HFFc6 (cell line): ENCODE measurements around the gene FZR1. TPM values are rescaled to one million over a fixed set of nuclear protein-coding genes. Genes with fewer than 3 reads are reported as not detected.

Experiments
- DNase-seq: peaks from one replicate; pipeline ENCODE4 v3.0.0-alpha.2; 2018
- H3K27ac Mint-ChIP-seq: 2 replicates; pipeline ENCODE4 v1.8.0; 2020; ENCODE audit warnings: mild to moderate bottlenecking, mixed read lengths
- H3K27me3 Mint-ChIP-seq: 2 replicates; pipeline ENCODE4 v1.8.0; 2021; ENCODE audit warnings: mild to moderate bottlenecking, moderate library complexity, mixed read lengths; ENCODE audit not compliant: insufficient read depth
- H3K36me3 Mint-ChIP-seq: 2 replicates; pipeline ENCODE4 v1.8.0; 2021; ENCODE audit warnings: low read depth, mixed read lengths
- H3K4me1 Mint-ChIP-seq: 2 replicates; pipeline ENCODE4 v1.8.0; 2020; ENCODE audit warnings: low read depth, mixed read lengths
- H3K4me3 Mint-ChIP-seq: 2 replicates; pipeline ENCODE4 v1.8.0; 2020; ENCODE audit warnings: mild to moderate bottlenecking, moderate library complexity, mixed read lengths
- H3K9me3 Mint-ChIP-seq: 2 replicates; pipeline ENCODE4 v1.8.0; 2020; ENCODE audit warnings: mild to moderate bottlenecking, mixed read lengths
- total RNA-seq, 6 experiments: library from RNA; stranded (reverse); fragmentation: NEBNext Ultra II Directional; extraction: Animal tissue kit (Norgen Biotek cat#: 25700); gene quantifications; 2 replicates in 1 of 6; 3 replicates in 5 of 6; pipeline ENCODE4 v1.2.3, GENCODE V29; 2021
- TF ChIP-seq, protein P1 (sequence below): fragments of 200-600 bp; sonication (generic); IDR thresholded peaks from 2 replicates; pipeline ENCODE4 v1.5.0; 2021; ENCODE audit warnings: antibody characterized with exemption, mild to moderate bottlenecking

Gene FZR1
- total RNA-seq, 6 experiments from 2014 or later = 43.9 to 56.8 (median 46.0) TPM

DNA sequence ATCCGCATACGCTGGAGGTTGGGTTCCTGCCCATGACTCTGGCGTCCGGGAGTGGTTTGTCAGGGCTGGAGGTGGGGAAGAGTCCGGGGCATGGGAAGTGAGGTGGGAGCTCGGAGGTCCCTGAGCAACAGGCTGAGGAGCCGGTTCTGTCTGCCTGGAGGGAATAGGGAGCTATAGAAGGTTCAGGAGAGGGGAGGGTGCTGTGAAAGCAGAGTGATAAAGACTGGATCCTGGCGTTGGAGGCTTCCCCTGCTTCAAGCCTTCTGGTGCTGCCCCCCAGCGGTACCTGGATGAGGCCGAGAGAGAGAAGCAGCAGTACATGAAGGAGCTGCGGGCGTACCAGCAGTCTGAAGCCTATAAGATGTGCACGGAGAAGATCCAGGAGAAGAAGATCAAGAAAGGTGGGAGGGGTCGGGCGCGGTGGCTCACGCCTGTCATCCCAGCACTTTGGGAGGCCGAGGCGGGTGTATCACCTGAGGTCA, 69.2 kb downstream of the FZR1 start:
- Mint-ChIP-seq H3K27ac (no peak overlapping the region), H3K9me3 (no peaks in the 10 kb centered on the region), H3K27me3 (peaks cover 2% of the 10 kb centered on the region), H3K36me3 (peaks cover 13% of the 10 kb centered on the region), H3K4me3 (no peak overlapping the region; the same call in 1 of the 2 replicates), H3K4me1 (peaks cover 39% of the 10 kb centered on the region)
- no peak for DNase-seq
- TF ChIP-seq, protein P1, sequence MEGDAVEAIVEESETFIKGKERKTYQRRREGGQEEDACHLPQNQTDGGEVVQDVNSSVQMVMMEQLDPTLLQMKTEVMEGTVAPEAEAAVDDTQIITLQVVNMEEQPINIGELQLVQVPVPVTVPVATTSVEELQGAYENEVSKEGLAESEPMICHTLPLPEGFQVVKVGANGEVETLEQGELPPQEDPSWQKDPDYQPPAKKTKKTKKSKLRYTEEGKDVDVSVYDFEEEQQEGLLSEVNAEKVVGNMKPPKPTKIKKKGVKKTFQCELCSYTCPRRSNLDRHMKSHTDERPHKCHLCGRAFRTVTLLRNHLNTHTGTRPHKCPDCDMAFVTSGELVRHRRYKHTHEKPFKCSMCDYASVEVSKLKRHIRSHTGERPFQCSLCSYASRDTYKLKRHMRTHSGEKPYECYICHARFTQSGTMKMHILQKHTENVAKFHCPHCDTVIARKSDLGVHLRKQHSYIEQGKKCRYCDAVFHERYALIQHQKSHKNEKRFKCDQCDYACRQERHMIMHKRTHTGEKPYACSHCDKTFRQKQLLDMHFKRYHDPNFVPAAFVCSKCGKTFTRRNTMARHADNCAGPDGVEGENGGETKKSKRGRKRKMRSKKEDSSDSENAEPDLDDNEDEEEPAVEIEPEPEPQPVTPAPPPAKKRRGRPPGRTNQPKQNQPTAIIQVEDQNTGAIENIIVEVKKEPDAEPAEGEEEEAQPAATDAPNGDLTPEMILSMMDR = peak; percentile 54; the same call in 1 of the 2 replicates

DNA sequence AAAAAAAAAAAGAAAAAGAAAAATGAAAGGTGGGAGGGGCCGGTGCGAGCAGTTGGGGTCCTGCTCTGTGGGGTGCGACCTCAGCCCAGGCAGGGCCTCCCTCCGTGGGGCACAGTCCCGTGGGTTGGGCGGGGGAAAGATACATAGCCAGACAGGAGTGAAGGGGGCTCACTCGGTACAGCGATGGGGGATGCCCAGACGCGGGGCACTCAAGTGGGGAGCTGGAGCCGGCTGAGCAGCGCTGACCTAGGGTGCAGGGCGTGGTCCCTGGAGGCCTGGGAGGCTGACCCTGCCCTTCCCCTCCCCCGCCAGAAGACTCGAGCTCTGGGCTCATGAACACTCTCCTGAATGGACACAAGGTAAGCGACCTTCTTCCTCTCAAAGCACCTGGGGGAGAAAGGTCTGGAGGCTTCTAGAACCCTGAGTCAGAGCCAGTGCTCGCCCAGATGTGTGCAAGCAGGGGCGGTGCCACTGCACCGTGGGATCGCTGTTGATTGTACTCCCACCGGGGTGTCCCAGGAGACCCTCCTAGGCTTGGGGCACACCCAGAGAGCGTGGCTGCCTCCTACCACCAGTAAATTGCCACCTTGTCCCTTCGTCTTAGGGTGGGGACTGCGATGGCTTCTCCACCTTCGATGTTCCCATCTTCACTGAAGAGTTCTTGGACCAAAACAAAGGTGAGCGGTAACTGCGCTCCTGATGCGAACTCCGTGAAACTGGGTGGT, 70.0 kb downstream of the FZR1 start:
- Mint-ChIP-seq H3K4me3 (peak overlapping the region; percentile 15; the same call in 1 of the 2 replicates), H3K4me1 (peaks cover 46% of the 10 kb centered on the region)
- TF ChIP-seq, protein P1 = no peak

DNA sequence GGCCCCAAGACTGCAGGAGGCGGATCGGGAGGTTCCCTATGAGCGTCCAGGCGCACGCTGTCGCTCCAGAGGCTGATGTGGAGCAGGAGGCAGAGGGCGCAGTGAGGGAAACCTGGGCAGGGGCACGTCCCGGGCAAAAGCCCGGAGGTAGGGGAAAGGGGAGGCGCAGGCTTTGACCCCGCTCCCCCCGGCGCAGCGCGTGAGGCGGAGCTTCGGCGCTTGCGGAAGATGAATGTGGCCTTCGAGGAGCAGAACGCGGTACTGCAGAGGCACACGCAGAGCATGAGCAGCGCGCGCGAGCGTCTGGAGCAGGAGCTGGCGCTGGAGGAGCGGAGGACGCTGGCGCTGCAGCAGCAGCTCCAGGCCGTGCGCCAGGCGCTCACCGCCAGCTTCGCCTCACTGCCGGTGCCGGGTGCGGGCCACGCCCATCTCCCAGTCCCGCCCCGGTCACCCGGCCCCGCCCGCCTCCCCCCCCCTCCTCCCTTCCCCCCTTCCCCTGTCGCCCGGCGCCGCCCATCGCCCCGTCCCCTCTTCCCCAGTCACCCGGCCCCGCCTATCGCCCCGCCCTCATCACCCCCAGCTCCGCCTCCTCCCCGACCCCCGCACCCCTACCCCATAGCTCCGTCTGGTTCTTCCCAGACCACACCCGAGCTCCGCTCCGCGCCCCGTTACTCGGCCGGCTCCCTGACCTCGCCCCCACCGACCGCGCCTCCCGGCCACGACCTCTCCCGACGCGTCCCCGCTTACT, 70.8 kb downstream of the FZR1 start:
- Mint-ChIP-seq H3K27me3 (peaks cover 2% of the 10 kb centered on the region), H3K27ac (no peak overlapping the region), H3K36me3 (peaks cover 13% of the 10 kb centered on the region), H3K4me3 (peak overlapping the region; percentile 15; the same call in 1 of the 2 replicates), H3K4me1 (peaks cover 40% of the 10 kb centered on the region), H3K9me3 (no peaks in the 10 kb centered on the region)
- no peak for DNase-seq
- TF ChIP-seq, protein P1 = no peak

More for the DNA sequence above, 70.0 kb downstream of the FZR1 start:
- no peaks in the 10 kb centered on the region for H3K9me3 Mint-ChIP-seq
- DNase-seq = no peak
- peaks cover 2% of the 10 kb centered on the region for H3K27me3 Mint-ChIP-seq
- no peak overlapping the region for H3K27ac Mint-ChIP-seq
- H3K36me3 Mint-ChIP-seq = peaks cover 13% of the 10 kb centered on the region

DNA sequence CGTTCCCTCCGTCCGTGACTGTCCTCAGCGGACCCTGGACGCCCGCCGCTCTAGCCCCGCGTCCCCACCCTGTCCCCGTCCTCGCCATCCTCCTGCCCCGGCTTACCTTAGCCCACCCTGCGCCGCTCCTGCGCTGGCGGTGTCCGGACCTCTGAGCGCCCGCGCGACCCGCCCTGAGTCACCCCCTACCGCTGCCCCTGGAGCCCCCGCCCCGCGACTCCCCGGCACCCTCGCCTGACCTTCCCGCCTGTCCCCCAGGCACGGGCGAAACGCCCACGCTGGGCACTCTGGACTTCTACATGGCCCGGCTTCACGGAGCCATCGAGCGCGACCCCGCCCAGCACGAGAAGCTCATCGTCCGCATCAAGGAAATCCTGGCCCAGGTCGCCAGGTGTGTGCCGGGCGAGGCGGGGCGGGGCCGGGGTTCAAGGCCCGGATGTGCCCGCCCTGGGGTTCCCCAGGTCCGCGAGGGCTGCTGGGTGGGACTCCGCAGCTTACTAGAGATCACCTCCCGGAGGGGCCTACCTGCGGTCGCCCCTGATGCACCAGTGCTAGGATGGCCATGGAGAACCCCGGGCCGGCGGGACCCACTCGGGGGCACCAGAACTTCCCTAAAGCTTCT, 71.7 kb downstream of the FZR1 start:
- TF ChIP-seq, protein P1 = no peak
- H3K4me1 Mint-ChIP-seq = peaks cover 40% of the 10 kb centered on the region
- H3K27ac Mint-ChIP-seq = no peak overlapping the region
- H3K36me3 Mint-ChIP-seq = peaks cover 13% of the 10 kb centered on the region
- no peaks in the 10 kb centered on the region for H3K9me3 Mint-ChIP-seq
- DNase-seq = no peak
- no peak overlapping the region for H3K4me3 Mint-ChIP-seq
- H3K27me3 Mint-ChIP-seq = peaks cover 2% of the 10 kb centered on the region

DNA sequence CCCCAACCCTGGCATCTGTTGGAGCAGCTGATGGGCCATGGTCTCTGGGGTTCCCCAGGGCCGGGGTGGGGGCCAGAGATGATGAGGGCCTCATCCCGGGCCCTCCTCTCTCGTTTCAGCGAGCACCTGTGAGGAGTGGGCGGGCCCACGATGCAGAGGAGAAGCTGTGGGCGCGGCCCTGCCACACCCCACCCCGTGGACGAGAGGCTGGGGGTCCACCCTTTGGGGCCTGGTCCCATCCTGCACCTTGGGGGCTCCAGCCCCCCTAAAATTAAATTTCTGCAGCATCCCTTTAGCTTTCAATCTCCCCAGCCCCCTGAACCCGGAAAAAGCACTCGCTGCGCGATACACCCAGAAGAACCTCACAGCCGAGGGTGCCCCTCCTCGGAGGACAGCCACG, 72.3 kb downstream of the FZR1 start:
- H3K27me3 Mint-ChIP-seq = peaks cover 2% of the 10 kb centered on the region
- H3K36me3 Mint-ChIP-seq = peaks cover 13% of the 10 kb centered on the region
- H3K4me1 Mint-ChIP-seq = peaks cover 40% of the 10 kb centered on the region
- TF ChIP-seq, protein P1 = no peak
- no peak overlapping the region for H3K4me3 Mint-ChIP-seq
- H3K27ac Mint-ChIP-seq = no peak overlapping the region
- DNase-seq = no peak
- H3K9me3 Mint-ChIP-seq = no peaks in the 10 kb centered on the region
